IPS DF 6.9 (cell line): ENCODE measurements around the gene CKMT2.

Experiments used
- DNase-seq: peaks from one replicate; pipeline ENCODE4 v3.0.0-alpha.2; 2013; ENCODE audit warnings: low read depth, low spot score
- H3K27ac ChIP-seq: one replicate; pipeline ENCODE4 v1.5.1; 2013; ENCODE audit warnings: low read length, control low read depth
- H3K27me3 ChIP-seq: 2 replicates; pipeline ENCODE4 v1.6.1; 2013; ENCODE audit warnings: mild to moderate bottlenecking, low read length; ENCODE audit not compliant: control insufficient read depth, insufficient read depth
- H3K36me3 ChIP-seq: 2 replicates; pipeline ENCODE4 v1.6.1; 2013; ENCODE audit warnings: low read length; ENCODE audit not compliant: control insufficient read depth, insufficient read depth
- H3K4me1 ChIP-seq: 2 replicates; pipeline ENCODE4 v1.6.1; 2013; ENCODE audit warnings: low read length; ENCODE audit not compliant: control insufficient read depth, insufficient read depth
- H3K4me3 ChIP-seq: 2 replicates; pipeline ENCODE4 v1.5.1; 2013; ENCODE audit warnings: mild to moderate bottlenecking, low read length
- H3K9me3 ChIP-seq: 2 replicates; pipeline ENCODE4 v1.6.1; 2013; ENCODE audit warnings: low read length, inconsistent platforms; ENCODE audit not compliant: control insufficient read depth, insufficient read depth
- WGBS: extraction: QIAGEN DNeasy Blood & Tissue Kit; methylation state at CpG from one replicate; pipeline ENCODE4 v1.1.7; 2013; ENCODE audit warnings: mixed read lengths, missing lambda C conversion rate; ENCODE audit not compliant: insufficient read length, insufficient coverage; 5-methylcytosine and 5-hydroxymethylcytosine counted together

The CKMT2 gene

GRCh38 chr5:81213070-81213469 lies 20.1 kb upstream of the CKMT2 start:
- no CpG with 5 or more reads among the region's 3 CpGs for WGBS
- no peak overlapping the region for H3K4me3 ChIP-seq
- H3K27me3 ChIP-seq = no peaks in the 10 kb centered on the region
- 0 out of 2 replicates have a peak, but pooled peaks cover 2% of the 10 kb centered on the region for H3K36me3 ChIP-seq
- no peak for DNase-seq
- no peak overlapping the region for H3K27ac ChIP-seq
- H3K9me3 ChIP-seq = no peaks in the 10 kb centered on the region
- no peaks in the 10 kb centered on the region for H3K4me1 ChIP-seq

GRCh38 chr5:81214848-81215247 lies 18.3 kb upstream of the CKMT2 start:
- no peaks in the 10 kb centered on the region for H3K27me3 ChIP-seq

GRCh38 chr5:81216152-81216551 lies 17.0 kb upstream of the CKMT2 start:
- Histone ChIP-seq H3K9me3 (no peaks in the 10 kb centered on the region), H3K4me3 (no peak overlapping the region), H3K4me1 (no peaks in the 10 kb centered on the region), H3K27me3 (no peaks in the 10 kb centered on the region), H3K36me3 (0 out of 2 replicates have a peak, but pooled peaks cover 2% of the 10 kb centered on the region), H3K27ac (no peak overlapping the region)
- WGBS = no CpG with 5 or more reads among the region's 3 CpGs
- no peak for DNase-seq

More at GRCh38 chr5:81214848-81215247, 18.3 kb upstream of the CKMT2 start:
- Histone ChIP-seq H3K9me3 (no peaks in the 10 kb centered on the region), H3K27ac (no peak overlapping the region), H3K4me1 (no peaks in the 10 kb centered on the region), H3K4me3 (no peak overlapping the region), H3K36me3 (0 out of 2 replicates have a peak, but pooled peaks cover 2% of the 10 kb centered on the region)
- no peak for DNase-seq
- no CpG with 5 or more reads among the region's 8 CpGs for WGBS

- H3K27ac ChIP-seq = no peak overlapping the region
- no peak overlapping the region for H3K4me3 ChIP-seq
- H3K27me3 ChIP-seq = no peaks in the 10 kb centered on the region
- DNase-seq = no peak
- no peaks in the 10 kb centered on the region for H3K4me1 ChIP-seq
- no peaks in the 10 kb centered on the region for H3K36me3 ChIP-seq
- WGBS = no CpG with 5 or more reads among the region's 3 CpGs
- H3K9me3 ChIP-seq = no peaks in the 10 kb centered on the region
Observed at GRCh38 chr5:81219389-81219788, 13.7 kb upstream of the CKMT2 start.

- H3K4me3 ChIP-seq = no peak overlapping the region
- DNase-seq = no peak
- H3K9me3 ChIP-seq = no peaks in the 10 kb centered on the region
- no peaks in the 10 kb centered on the region for H3K36me3 ChIP-seq
- H3K27ac ChIP-seq = no peak overlapping the region
- no peaks in the 10 kb centered on the region for H3K4me1 ChIP-seq
- H3K27me3 ChIP-seq = no peaks in the 10 kb centered on the region
Observed at GRCh38 chr5:81222285-81222684, 10.8 kb upstream of the CKMT2 start.

GRCh38 chr5:81225463-81225862 lies 7.7 kb upstream of the CKMT2 start:
- no peaks in the 10 kb centered on the region for H3K36me3 ChIP-seq
- no peaks in the 10 kb centered on the region for H3K9me3 ChIP-seq
- H3K27me3 ChIP-seq = no peaks in the 10 kb centered on the region
- no peaks in the 10 kb centered on the region for H3K4me1 ChIP-seq
- H3K27ac ChIP-seq = no peak overlapping the region
- no peak overlapping the region for H3K4me3 ChIP-seq
- DNase-seq = no peak
- 100% methylated on average over 2 of the region's 8 CpGs for WGBS

- Histone ChIP-seq H3K27ac (no peak overlapping the region), H3K27me3 (no peaks in the 10 kb centered on the region), H3K9me3 (no peaks in the 10 kb centered on the region), H3K36me3 (no peaks in the 10 kb centered on the region), H3K4me1 (no peaks in the 10 kb centered on the region), H3K4me3 (no peak overlapping the region)
- DNase-seq = no peak
- WGBS = no CpG with 5 or more reads among the region's 2 CpGs
Observed at GRCh38 chr5:81226286-81226685, 6.8 kb upstream of the CKMT2 start.

- no peak overlapping the region for H3K4me3 ChIP-seq
- no CpG with 5 or more reads among the region's 1 CpG for WGBS
- DNase-seq = no peak
- H3K27me3 ChIP-seq = no peaks in the 10 kb centered on the region
- H3K9me3 ChIP-seq = no peaks in the 10 kb centered on the region
- H3K27ac ChIP-seq = no peak overlapping the region
- H3K36me3 ChIP-seq = no peaks in the 10 kb centered on the region
- no peaks in the 10 kb centered on the region for H3K4me1 ChIP-seq
Observed at GRCh38 chr5:81226949-81227348, 6.2 kb upstream of the CKMT2 start.

GRCh38 chr5:81228084-81228483 lies 5.0 kb upstream of the CKMT2 start:
- Histone ChIP-seq H3K27ac (no peak overlapping the region), H3K4me1 (peaks cover 3% of the 10 kb centered on the region; the same call in 1 of the 2 replicates), H3K27me3 (no peaks in the 10 kb centered on the region), H3K36me3 (no peaks in the 10 kb centered on the region), H3K9me3 (no peaks in the 10 kb centered on the region), H3K4me3 (no peak overlapping the region)
- DNase-seq = no peak
- WGBS = no CpG with 5 or more reads among the region's 4 CpGs

- peaks cover 5% of the 10 kb centered on the region; the same call in 1 of the 2 replicates for H3K4me1 ChIP-seq
- no peak for DNase-seq
- H3K36me3 ChIP-seq = peaks cover 2% of the 10 kb centered on the region; the same call in 1 of the 2 replicates
- H3K27ac ChIP-seq = no peak overlapping the region
- no peak overlapping the region for H3K4me3 ChIP-seq
- H3K9me3 ChIP-seq = no peaks in the 10 kb centered on the region
- no CpG with 5 or more reads among the region's 8 CpGs for WGBS
- no peaks in the 10 kb centered on the region for H3K27me3 ChIP-seq
Observed at GRCh38 chr5:81230416-81230815, 2.7 kb upstream of the CKMT2 start.

- no peak for DNase-seq
- no peaks in the 10 kb centered on the region for H3K27me3 ChIP-seq
- H3K27ac ChIP-seq = no peak overlapping the region
- no peaks in the 10 kb centered on the region for H3K9me3 ChIP-seq
- peaks cover 2% of the 10 kb centered on the region; the same call in 1 of the 2 replicates for H3K36me3 ChIP-seq
- peaks cover 5% of the 10 kb centered on the region; the same call in 1 of the 2 replicates for H3K4me1 ChIP-seq
- no CpG with 5 or more reads among the region's 12 CpGs for WGBS
- no peak overlapping the region; the same call in 1 of the 2 replicates for H3K4me3 ChIP-seq
Observed at GRCh38 chr5:81232464-81233079, 550 bp upstream of the CKMT2 start.
